Prostate gland (tissue), 2 donors: ENCODE results near the gene RAB15. TPM values are rescaled to one million over a fixed set of nuclear protein-coding genes. Genes with fewer than 3 reads are reported as not detected.

Source experiments
- DNase-seq: peaks from one replicate; pipeline ENCODE4 v3.0.0-alpha.2; 2019; ENCODE audit warnings: low spot score
- H3K27ac ChIP-seq, 2 donors: fragments of 200-600 bp; sonication (generic); 2 replicates each; pipeline ENCODE4 v1.5.1; 2017 to 2019
- H3K27me3 ChIP-seq: fragments of 200-600 bp; sonication (generic); replicated peaks from 2 replicates; pipeline ENCODE4 v1.5.1; 2019; ENCODE audit not compliant: insufficient read depth
- H3K36me3 ChIP-seq, 2 donors: fragments of 200-600 bp; sonication (generic); 1 replicate in 1 of 2; 2 replicates in 1 of 2; pipeline versions ENCODE4 v1.5.1 to v1.8.1; 2017 to 2019
- H3K4me1 ChIP-seq: fragments of 200-600 bp; sonication (generic); replicated peaks from 2 replicates; pipeline ENCODE4 v1.5.1; 2019
- H3K4me3 ChIP-seq, 2 donors: fragments of 200-600 bp; sonication (generic); 2 replicates each; pipeline ENCODE4 v1.5.1; 2017 to 2019
- H3K9me3 ChIP-seq: fragments of 200-600 bp; sonication (generic); 2 replicates; pipeline ENCODE4 v1.5.1; 2017
- POLR2A ChIP-seq: fragments of 450-650 bp; IDR thresholded peaks from one replicate; pipeline ENCODE4 v1.6.1; 2016; ENCODE audit warnings: antibody characterized with exemption, mild to moderate bottlenecking
- POLR2AphosphoS5 ChIP-seq: sonication (generic); formaldehyde crosslinking; IDR thresholded peaks from one replicate; pipeline ENCODE4 v1.6.1; 2017; ENCODE audit warnings: antibody characterized with exemption
- WGBS: methylation state at CpG from one replicate; pipeline ENCODE4 v1.1.5; 2018; 5-methylcytosine and 5-hydroxymethylcytosine counted together
- intact Hi-C: fragments of 100-400 bp; cut with DNase I; formaldehyde crosslinking; loops from one replicate; pipeline ENCODE4 v1.14.2; 2022
- total RNA-seq, 2 donors: library from RNA; depleted of rRNA; stranded (reverse); fragments of >200 nt; gene quantifications; one replicate each; pipeline ENCODE4 v1.1.0, GENCODE V29; 2016
- TF ChIP-seq, protein P1 (sequence below), 4 experiments: fragments of 200-600 bp in 2 of 4; fragments of 450-650 bp in 2 of 4; sonication (generic) in 2 of 4; IDR thresholded peaks; 1 replicate in 3 of 4; 2 replicates in 1 of 4; pipeline ENCODE4 v1.5.1; 2016 to 2019; ENCODE audit warnings: antibody characterized with exemption in 4 of 4, mild to moderate bottlenecking in 2 of 4, moderate library complexity in 2 of 4

The RAB15 gene
- total RNA-seq, 2 donors from 2014 or later, result 10.1 to 17.5 TPM

DNA sequence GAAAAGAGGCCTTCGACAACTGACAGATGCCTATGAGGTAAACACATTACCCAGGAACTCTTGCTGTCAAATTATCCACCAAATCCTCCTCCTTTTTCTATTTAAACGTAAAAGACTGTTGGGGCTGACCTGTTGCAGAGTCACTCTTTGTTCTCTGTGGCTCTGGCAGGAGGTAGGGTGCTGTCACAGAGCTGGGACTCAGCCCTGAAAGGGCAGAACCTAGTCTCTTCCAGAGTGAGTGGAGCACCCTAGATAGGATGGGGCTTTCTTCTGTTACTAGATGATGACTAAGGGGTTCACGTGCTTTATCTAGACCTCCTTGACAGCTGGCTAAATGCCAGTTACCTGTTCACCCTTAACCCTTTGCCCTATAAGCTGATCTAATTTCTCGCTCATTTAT, 40.2 kb upstream of the RAB15 start:
- TF ChIP-seq POLR2AphosphoS5 (no peak), POLR2A (no peak)
- TF ChIP-seq, protein P1, sequence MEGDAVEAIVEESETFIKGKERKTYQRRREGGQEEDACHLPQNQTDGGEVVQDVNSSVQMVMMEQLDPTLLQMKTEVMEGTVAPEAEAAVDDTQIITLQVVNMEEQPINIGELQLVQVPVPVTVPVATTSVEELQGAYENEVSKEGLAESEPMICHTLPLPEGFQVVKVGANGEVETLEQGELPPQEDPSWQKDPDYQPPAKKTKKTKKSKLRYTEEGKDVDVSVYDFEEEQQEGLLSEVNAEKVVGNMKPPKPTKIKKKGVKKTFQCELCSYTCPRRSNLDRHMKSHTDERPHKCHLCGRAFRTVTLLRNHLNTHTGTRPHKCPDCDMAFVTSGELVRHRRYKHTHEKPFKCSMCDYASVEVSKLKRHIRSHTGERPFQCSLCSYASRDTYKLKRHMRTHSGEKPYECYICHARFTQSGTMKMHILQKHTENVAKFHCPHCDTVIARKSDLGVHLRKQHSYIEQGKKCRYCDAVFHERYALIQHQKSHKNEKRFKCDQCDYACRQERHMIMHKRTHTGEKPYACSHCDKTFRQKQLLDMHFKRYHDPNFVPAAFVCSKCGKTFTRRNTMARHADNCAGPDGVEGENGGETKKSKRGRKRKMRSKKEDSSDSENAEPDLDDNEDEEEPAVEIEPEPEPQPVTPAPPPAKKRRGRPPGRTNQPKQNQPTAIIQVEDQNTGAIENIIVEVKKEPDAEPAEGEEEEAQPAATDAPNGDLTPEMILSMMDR (IDR thresholded peaks at IDR 0.05), result no peak
- Histone ChIP-seq H3K27ac (no peak overlapping the region), H3K36me3 (no peaks in the 10 kb centered on the region), H3K4me3 (no peak overlapping the region), H3K4me1 (no peaks in the 10 kb centered on the region), H3K9me3 (no peaks in the 10 kb centered on the region), H3K27me3 (no peaks in the 10 kb centered on the region)
- intact Hi-C loops, result no loop called here
- 71% methylated on average over 4 of the region's 4 CpGs for WGBS
- DNase-seq, result no peak

DNA sequence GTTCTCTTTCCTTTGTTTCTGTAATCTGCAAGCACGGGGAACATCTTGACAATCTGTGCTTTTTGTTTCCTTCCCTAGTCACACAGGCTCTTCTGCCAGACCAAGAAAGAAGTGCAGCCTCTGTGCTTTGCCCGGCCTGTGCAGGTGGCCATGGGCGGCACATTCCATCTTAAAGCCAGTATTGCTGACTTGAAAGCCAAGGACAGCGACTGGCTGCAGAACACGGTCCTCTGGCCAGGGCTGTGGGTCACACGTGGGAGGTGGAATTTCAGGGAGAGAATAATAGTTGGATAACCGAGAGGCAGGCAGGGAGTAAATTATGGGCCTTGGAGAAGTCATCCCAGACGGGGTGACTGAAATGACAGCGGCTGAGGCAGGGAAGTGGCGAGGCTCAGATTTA, 39.4 kb upstream of the RAB15 start:
- Histone ChIP-seq H3K27me3 (no peaks in the 10 kb centered on the region), H3K4me3 (no peak overlapping the region), H3K4me1 (no peaks in the 10 kb centered on the region), H3K9me3 (no peaks in the 10 kb centered on the region), H3K27ac (no peak overlapping the region), H3K36me3 (no peaks in the 10 kb centered on the region)
- TF ChIP-seq POLR2AphosphoS5 (no peak), POLR2A (no peak)
- TF ChIP-seq, protein P1 (IDR thresholded peaks at IDR 0.05), result no peak
- intact Hi-C loops, result no loop called here
- no peak for DNase-seq
- WGBS, result 83% methylated on average over 10 of the region's 10 CpGs

DNA sequence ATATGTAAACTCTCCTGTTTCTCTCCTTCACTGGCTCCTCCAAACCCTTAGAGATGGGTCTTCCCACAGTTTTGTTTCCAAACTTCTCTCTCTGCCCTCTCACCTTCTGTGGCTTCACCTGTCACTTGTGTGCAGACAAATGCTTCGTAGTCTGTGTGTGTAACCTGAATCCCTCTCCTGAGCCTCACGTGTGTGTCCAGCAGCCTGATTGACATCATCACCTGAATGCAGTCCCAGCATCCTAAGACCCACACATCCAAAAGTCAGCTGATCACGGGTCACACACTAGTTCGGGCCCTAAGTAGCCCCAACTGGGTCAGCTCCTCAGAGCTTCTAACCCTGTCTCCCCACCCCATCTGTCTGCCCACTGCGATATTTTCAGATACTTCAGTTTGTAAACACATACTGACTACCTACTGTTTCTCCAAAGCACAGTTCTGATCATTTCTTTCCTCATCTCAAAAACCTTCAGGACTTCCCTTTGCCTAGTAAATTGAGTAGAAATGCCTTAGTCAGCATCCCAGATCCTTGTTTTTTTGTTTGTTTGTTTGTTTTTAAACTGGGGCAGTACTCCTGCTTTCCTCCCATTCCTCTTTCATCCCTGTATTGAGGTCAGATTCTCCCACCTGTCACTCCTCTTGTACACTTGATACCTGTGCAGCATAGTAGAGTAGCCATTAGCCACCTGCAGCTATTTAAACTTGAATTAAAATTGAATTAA, 38.2 kb upstream of the RAB15 start:
- intact Hi-C loops, result no loop called here
- H3K27ac ChIP-seq, result no peak overlapping the region
- H3K9me3 ChIP-seq, result no peaks in the 10 kb centered on the region
- no peak overlapping the region for H3K4me3 ChIP-seq
- no peaks in the 10 kb centered on the region for H3K36me3 ChIP-seq
- H3K27me3 ChIP-seq, result no peaks in the 10 kb centered on the region
- WGBS, result 82% methylated on average over 5 of the region's 5 CpGs
- H3K4me1 ChIP-seq, result no peaks in the 10 kb centered on the region
- TF ChIP-seq, protein P1 (IDR thresholded peaks at IDR 0.05), result no peak
- TF ChIP-seq POLR2AphosphoS5 (no peak), POLR2A (no peak)
- no peak for DNase-seq

DNA sequence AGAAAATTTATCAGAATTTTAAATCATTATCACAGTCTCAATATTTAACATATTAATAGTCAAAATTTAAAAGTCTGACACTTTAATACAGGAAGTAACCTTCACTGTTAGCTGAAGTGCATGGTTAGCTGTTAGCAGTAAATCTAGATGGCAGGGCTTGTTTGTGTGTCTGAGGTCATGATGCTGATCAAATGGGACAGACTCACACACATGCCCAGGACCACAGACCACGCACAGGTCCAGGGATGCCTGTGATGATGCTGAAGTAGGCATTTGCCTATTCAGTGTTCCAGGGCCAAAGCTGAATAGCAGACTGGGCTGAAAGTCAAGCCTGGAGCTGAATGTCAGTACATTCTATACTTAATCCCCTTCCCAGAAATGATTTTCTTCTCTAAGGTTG, 35.1 kb upstream of the RAB15 start:
- intact Hi-C loops, result no loop called here
- Histone ChIP-seq H3K36me3 (no peaks in the 10 kb centered on the region), H3K9me3 (no peaks in the 10 kb centered on the region), H3K27me3 (no peaks in the 10 kb centered on the region), H3K27ac (no peak overlapping the region), H3K4me3 (no peak overlapping the region), H3K4me1 (no peaks in the 10 kb centered on the region)
- DNase-seq, result no peak
- WGBS, result 88% methylated on average over 1 of the region's 1 CpG
- TF ChIP-seq POLR2A (no peak), POLR2AphosphoS5 (no peak)
- TF ChIP-seq, protein P1 (IDR thresholded peaks at IDR 0.05), result no peak

DNA sequence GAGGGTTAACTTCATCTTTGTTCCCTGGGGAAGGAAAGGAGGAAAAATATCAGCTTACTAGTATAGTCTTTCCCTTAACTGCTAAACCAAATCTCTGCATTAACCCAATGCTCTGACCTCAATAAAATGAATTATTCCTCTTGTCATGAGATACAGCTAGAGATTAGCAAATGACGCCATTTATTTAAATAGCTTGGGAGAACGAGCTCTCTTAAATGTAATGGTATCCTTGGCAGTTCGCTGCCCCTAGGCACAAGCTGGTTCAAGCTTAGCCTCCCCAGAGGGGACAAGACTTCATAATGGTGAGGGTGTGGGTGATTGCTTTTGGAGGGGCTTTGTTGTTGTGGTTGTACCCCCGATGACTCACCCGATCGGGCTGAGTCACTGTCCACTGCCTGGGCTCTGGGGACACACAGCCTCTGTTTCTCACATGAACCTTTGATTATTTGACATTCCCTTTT, 34.2 kb upstream of the RAB15 start:
- intact Hi-C loops, result no loop called here
- no peak for DNase-seq
- TF ChIP-seq POLR2A (no peak), POLR2AphosphoS5 (no peak)
- TF ChIP-seq, protein P1 (IDR thresholded peaks at IDR 0.05), result no peak
- Histone ChIP-seq H3K4me3 (no peak overlapping the region), H3K4me1 (no peaks in the 10 kb centered on the region), H3K36me3 (no peaks in the 10 kb centered on the region), H3K27me3 (no peaks in the 10 kb centered on the region), H3K27ac (no peak overlapping the region), H3K9me3 (no peaks in the 10 kb centered on the region)
- 66% methylated on average over 6 of the region's 6 CpGs for WGBS
